ENCODE measurements around the gene WEE2. TPM values are rescaled to one million over a fixed set of nuclear protein-coding genes. Genes with fewer than 3 reads are reported as not detected.

WEE2 gene
- total and polyA plus RNA-seq, 4 experiments from 2014 or later: not detected

DNA sequence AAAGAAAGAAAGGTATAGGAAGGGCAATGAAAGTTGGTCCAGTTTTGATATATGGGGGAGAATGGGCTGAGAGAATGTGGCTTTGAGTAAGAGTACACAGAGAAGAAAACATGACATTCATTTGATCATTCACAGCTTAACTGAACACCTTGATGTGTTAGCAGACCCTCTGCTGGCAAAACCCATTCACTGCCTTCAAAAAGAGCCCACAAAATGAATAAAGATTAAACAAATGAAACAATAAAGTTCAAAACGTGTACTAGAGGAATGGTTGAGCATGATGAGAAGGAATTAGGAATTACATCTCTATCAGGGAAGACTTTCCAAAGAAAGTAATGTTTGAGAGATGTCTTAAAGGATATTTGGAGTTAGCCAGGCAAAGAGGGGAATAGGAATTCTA, 2.1 kb downstream of the WEE2 start:
- Histone ChIP-seq H3K9me3 (ENCODE audit: control insufficient read depth in 1 of 2, low read length in 2 of 2) (no peaks in the 10 kb centered on the region), H3K4me3 (ENCODE audit: low read length in 2 of 2) (no peak overlapping the region), H3K27me3 (ENCODE audit: insufficient read depth, low read length) (no peaks in the 10 kb centered on the region), H3K36me3 (ENCODE audit: insufficient read depth, low read length) (no peaks in the 10 kb centered on the region), H3K4me1 (ENCODE audit: insufficient read depth, low read length) (no peaks in the 10 kb centered on the region), H3K27ac (ENCODE audit: low read depth, low read length) (no peak overlapping the region)
- Mint-ChIP-seq H3K4me3 (no peak overlapping the region), H3K36me3 (peaks cover 0 to 8% of the 10 kb centered on the region in 2 donors), H3K4me1 (peaks cover 0 to 2% (median under 1%) of the 10 kb centered on the region in 4 donors), H3K27ac (no peak overlapping the region), H3K27me3 (no peaks in the 10 kb centered on the region), H3K9me3 (no peaks in the 10 kb centered on the region)
- ChIA-PET CTCF (ENCODE audit: partially characterized antibody) (interaction anchor here (1.3 to 4.9 kb wide), 2 partner anchors 27 to 55 kb away, joined by 3 to 24 read pairs; no protein-coding TSS in a partner anchor), POLR2A (ENCODE audit: partially characterized antibody) (interaction anchor here (1.3 kb wide), 1 partner anchor 9 kb away, joined by 3 read pairs; the partner anchor contains the start of gene DENND11)
- intact Hi-C loops (cut with micrococcal nuclease): no loop called here
- no peak for DNase-seq

DNA sequence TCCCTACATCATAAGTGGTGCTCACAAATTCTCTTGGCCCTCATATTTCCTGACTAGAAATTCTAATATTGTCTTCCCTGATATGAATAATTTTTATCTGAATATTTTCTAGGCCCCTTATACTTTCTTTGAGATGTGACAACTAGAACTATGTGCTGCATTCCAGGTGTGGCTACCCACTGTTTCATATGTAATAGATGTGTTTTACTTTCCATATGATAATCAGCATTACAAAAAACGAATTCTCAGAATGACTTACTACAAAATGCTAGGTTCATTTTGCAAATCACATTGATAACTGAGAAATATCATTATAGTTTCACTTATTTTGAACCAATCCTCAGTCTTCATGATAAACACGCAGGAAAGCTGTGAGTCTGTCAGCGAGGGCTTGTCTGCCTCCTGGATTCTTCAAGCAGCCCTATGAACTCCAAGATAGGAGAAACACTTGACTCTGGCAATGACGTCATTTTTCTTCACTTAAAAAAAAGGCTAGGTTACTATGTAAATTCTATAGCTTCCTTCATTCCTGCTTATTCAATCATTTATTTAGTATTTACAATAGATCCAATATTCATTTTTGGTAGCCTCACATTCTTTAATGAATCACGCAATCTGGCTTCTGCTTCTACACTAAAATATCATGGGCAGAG, 4.6 kb downstream of the WEE2 start:
- ChIA-PET CTCF (ENCODE audit: partially characterized antibody) (interaction anchor here (1.0 to 4.9 kb wide), 2 partner anchors 9 to 57 kb away, joined by 3 to 24 read pairs; no protein-coding TSS in a partner anchor), POLR2A (ENCODE audit: partially characterized antibody) (interaction anchor here (1.2 kb wide), 1 partner anchor 25 kb away, joined by 5 read pairs; the partner anchor contains the start of gene SSBP1)
- H3K27me3 Mint-ChIP-seq: no peaks in the 10 kb centered on the region
- Histone ChIP-seq H3K9me3 (ENCODE audit: control insufficient read depth in 1 of 2, low read length in 2 of 2) (no peaks in the 10 kb centered on the region), H3K27me3 (ENCODE audit: insufficient read depth, low read length) (no peaks in the 10 kb centered on the region), H3K36me3 (ENCODE audit: insufficient read depth, low read length) (no peaks in the 10 kb centered on the region), H3K4me1 (ENCODE audit: insufficient read depth, low read length) (no peaks in the 10 kb centered on the region), H3K27ac (ENCODE audit: low read depth, low read length) (no peak overlapping the region), H3K4me3 (ENCODE audit: low read length in 2 of 2) (no peak overlapping the region)
- intact Hi-C loops (cut with micrococcal nuclease): no loop called here
- no peak for DNase-seq
- no peak overlapping the region for H3K4me3 Mint-ChIP-seq
- H3K9me3 Mint-ChIP-seq: no peaks in the 10 kb centered on the region
- H3K36me3 Mint-ChIP-seq: peaks cover 0 to 8% of the 10 kb centered on the region in 2 donors
- H3K4me1 Mint-ChIP-seq: peaks cover 0 to 2% (median under 1%) of the 10 kb centered on the region in 4 donors
- no peak overlapping the region for H3K27ac Mint-ChIP-seq

DNA sequence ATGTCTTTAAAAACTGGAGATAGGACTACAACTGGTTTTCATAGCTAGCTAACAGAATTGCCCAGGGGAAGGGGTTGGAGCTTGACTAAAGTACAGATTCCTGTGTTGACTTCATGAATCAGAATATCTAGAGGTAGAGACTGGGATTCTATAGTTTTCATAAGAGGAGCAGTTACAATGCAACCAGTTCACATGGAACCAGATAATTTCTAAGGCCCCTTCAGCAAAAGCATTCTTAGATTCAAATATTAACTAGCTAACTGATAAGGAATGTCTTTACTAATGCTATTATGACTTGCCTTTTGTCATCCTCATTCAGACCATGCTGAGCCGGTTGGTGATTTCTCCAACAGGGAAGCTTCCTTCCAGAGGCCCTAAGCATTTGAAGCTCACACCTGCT, 5.7 kb downstream of the WEE2 start:
- Histone ChIP-seq H3K4me3 (ENCODE audit: low read length in 2 of 2) (no peak overlapping the region), H3K4me1 (ENCODE audit: insufficient read depth, low read length) (no peaks in the 10 kb centered on the region), H3K27me3 (ENCODE audit: insufficient read depth, low read length) (no peaks in the 10 kb centered on the region), H3K27ac (ENCODE audit: low read depth, low read length) (no peak overlapping the region), H3K36me3 (ENCODE audit: insufficient read depth, low read length) (no peaks in the 10 kb centered on the region), H3K9me3 (ENCODE audit: control insufficient read depth in 1 of 2, low read length in 2 of 2) (no peaks in the 10 kb centered on the region)
- peaks cover 0 to 14% of the 10 kb centered on the region in 2 donors for H3K36me3 Mint-ChIP-seq
- intact Hi-C loops (cut with micrococcal nuclease): no loop called here
- POLR2A ChIA-PET (ENCODE audit: partially characterized antibody): no interaction called here
- no peaks in the 10 kb centered on the region for H3K9me3 Mint-ChIP-seq
- H3K4me3 Mint-ChIP-seq: no peak overlapping the region
- CTCF ChIA-PET (ENCODE audit: partially characterized antibody): interaction anchor here (1.2 kb wide), 1 partner anchor 24 kb away, joined by 4 read pairs; the partner anchor contains the start of gene SSBP1
- no peak overlapping the region for H3K27ac Mint-ChIP-seq
- H3K27me3 Mint-ChIP-seq: no peaks in the 10 kb centered on the region
- peaks cover 0 to 2% (median under 1%) of the 10 kb centered on the region in 4 donors for H3K4me1 Mint-ChIP-seq
- no peak for DNase-seq

DNA sequence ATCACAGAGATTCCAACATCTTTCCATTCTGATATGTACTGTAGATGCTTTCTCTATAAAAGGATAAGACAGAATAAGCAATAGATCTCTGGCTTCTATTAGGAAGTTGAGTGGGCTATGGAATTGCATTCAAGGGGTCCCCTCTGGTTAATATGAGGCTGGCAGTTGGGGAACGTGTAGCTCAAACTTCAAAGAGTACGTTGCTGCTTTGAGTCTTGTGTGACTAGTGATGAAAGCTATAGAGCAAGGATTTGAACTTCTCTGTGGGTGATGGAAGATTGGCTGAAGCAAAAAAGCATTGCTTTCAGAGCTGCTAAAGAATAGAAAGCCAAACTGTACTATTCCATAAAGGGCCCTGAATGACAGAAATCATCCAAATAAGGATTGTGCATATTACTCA, 6.4 kb downstream of the WEE2 start:
- no peak overlapping the region for H3K27ac ChIP-seq (ENCODE audit: low read depth, low read length)
- ChIA-PET CTCF (ENCODE audit: partially characterized antibody) (interaction anchor here (1.2 to 1.8 kb wide), 2 partner anchors 11 to 23 kb away, joined by 4 read pairs; partner anchors contain the start of gene SSBP1), POLR2A (ENCODE audit: partially characterized antibody) (no interaction called here)
- Mint-ChIP-seq H3K4me1 (peaks cover 0 to 2% (median under 1%) of the 10 kb centered on the region in 4 donors), H3K27me3 (no peaks in the 10 kb centered on the region), H3K4me3 (no peak overlapping the region), H3K27ac (no peak overlapping the region), H3K36me3 (peaks cover 0 to 14% of the 10 kb centered on the region in 2 donors), H3K9me3 (no peaks in the 10 kb centered on the region)
- intact Hi-C loops (cut with micrococcal nuclease): no loop called here
- no peaks in the 10 kb centered on the region for H3K9me3 ChIP-seq (ENCODE audit: control insufficient read depth in 1 of 2, low read length in 2 of 2)
- no peaks in the 10 kb centered on the region for H3K27me3 ChIP-seq (ENCODE audit: insufficient read depth, low read length)
- no peak for DNase-seq
- H3K4me1 ChIP-seq (ENCODE audit: insufficient read depth, low read length): no peaks in the 10 kb centered on the region
- H3K4me3 ChIP-seq (ENCODE audit: low read length in 2 of 2): no peak overlapping the region
- H3K36me3 ChIP-seq (ENCODE audit: insufficient read depth, low read length): no peaks in the 10 kb centered on the region

DNA sequence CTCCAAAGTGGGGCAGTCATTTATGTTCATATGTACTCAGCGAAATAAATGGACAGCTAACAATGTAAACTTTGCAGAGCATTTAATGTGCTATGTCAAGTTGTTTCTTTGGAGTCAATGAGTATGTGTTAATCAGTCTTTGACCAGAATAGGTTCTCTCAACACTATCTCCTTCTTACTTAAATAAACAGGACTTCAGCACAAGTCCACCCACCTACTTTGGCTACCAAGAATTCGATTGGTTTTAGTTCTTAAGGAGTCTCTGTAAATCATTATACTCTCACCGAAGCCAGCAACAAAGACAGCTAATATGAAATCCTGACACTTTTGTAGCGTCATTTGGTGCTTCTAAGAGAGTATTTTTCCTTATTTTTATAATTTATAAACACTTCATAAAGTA, 6.9 kb downstream of the WEE2 start:
- peaks cover 0 to 14% of the 10 kb centered on the region in 2 donors for H3K36me3 Mint-ChIP-seq
- Histone ChIP-seq H3K4me3 (ENCODE audit: low read length in 2 of 2) (no peak overlapping the region), H3K36me3 (ENCODE audit: insufficient read depth, low read length) (no peaks in the 10 kb centered on the region), H3K4me1 (ENCODE audit: insufficient read depth, low read length) (no peaks in the 10 kb centered on the region), H3K9me3 (ENCODE audit: control insufficient read depth in 1 of 2, low read length in 2 of 2) (no peaks in the 10 kb centered on the region), H3K27ac (ENCODE audit: low read depth, low read length) (no peak overlapping the region), H3K27me3 (ENCODE audit: insufficient read depth, low read length) (no peaks in the 10 kb centered on the region)
- H3K4me1 Mint-ChIP-seq: peaks cover 0 to 2% (median under 1%) of the 10 kb centered on the region in 4 donors
- intact Hi-C loops (cut with micrococcal nuclease): no loop called here
- no peaks in the 10 kb centered on the region for H3K9me3 Mint-ChIP-seq
- CTCF ChIA-PET (ENCODE audit: partially characterized antibody): interaction anchor here (1.8 kb wide), 1 partner anchor 10 kb away, joined by 4 read pairs; no protein-coding TSS in a partner anchor
- DNase-seq: no peak
- no peaks in the 10 kb centered on the region for H3K27me3 Mint-ChIP-seq
- POLR2A ChIA-PET (ENCODE audit: partially characterized antibody): no interaction called here
- H3K27ac Mint-ChIP-seq: no peak overlapping the region
- H3K4me3 Mint-ChIP-seq: no peak overlapping the region

DNA sequence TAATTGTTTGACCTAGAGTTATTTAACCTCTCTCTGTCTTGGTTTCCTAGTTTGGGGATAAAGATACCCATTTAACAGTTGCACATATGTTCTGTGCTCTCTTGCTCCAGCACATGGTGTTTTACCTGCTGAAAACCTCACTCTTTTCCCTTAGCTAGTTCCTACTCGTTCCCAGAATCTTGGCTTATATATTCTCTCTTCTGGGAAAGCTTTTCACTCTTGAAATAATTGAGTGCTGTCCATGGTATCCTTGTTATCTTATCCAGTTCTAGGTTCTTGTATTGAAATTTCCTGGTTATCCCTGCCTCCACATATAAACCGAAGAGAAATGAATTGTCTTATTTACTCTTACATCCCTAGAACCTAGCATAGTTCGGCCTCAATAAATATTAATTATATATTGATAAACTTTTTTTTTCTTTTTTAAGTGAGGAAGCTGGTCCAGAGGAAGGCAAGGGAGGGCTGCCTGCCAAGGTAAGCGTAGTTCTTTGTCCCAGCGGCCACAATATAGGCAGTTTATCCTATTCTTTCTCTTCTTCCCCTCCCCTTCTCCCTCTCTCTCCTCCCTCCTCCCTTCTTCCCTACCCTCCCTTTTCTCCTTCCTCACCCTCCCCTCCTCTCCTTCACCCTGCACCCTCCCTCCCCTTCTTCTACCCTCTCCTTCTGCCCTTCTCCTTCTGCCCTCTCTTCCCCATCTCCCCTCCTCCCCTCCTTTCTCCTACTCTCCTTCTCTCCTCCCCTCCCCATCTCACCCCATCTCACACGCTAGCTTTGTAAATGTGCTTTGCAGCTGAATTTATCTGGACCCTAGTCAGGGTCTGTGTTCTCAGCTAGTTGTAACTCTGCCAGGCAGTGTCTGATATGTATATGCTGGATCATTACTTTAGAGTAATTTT, 7.9 kb downstream of the WEE2 start:
- Histone ChIP-seq H3K27me3 (ENCODE audit: insufficient read depth, low read length) (no peaks in the 10 kb centered on the region), H3K9me3 (ENCODE audit: control insufficient read depth in 1 of 2, low read length in 2 of 2) (no peaks in the 10 kb centered on the region), H3K36me3 (ENCODE audit: insufficient read depth, low read length) (no peaks in the 10 kb centered on the region), H3K4me1 (ENCODE audit: insufficient read depth, low read length) (no peaks in the 10 kb centered on the region), H3K4me3 (ENCODE audit: low read length in 2 of 2) (no peak overlapping the region), H3K27ac (ENCODE audit: low read depth, low read length) (no peak overlapping the region)
- peaks cover 0 to 2% (median 0%) of the 10 kb centered on the region in 4 donors for H3K4me1 Mint-ChIP-seq
- no peak overlapping the region for H3K4me3 Mint-ChIP-seq
- CTCF ChIA-PET (ENCODE audit: partially characterized antibody): interaction anchor here (0.6 to 1.8 kb wide), 3 partner anchors 9 to 14 kb away, joined by 4 read pairs; no protein-coding TSS in a partner anchor
- H3K27me3 Mint-ChIP-seq: no peaks in the 10 kb centered on the region
- no peak overlapping the region for H3K27ac Mint-ChIP-seq
- no peak for DNase-seq
- POLR2A ChIA-PET (ENCODE audit: partially characterized antibody): interaction anchor here (0.9 kb wide), 1 partner anchor 14 kb away, joined by 4 read pairs; the partner anchor contains the start of gene DENND11
- H3K9me3 Mint-ChIP-seq: no peaks in the 10 kb centered on the region
- intact Hi-C loops (cut with micrococcal nuclease): no loop called here
- H3K36me3 Mint-ChIP-seq: peaks cover 0 to 7% of the 10 kb centered on the region in 2 donors

DNA sequence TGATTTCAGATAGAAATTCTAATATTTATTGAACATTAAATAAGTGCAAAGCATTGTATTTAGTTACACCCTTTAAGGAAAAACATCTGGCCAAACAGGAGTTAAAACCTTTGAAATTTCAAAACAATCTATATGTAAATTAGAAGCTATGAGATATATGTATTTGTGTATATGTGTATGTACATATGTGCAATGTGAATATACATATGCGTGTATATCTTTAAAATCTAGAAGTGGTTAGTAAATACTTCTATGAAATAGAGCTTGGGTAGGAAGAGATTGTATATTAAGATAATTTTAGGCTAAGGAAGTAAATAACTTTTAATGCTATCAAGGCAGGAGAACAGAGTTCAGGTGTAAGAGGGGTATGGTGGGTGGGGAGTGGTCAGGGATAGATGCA, 9.3 kb downstream of the WEE2 start:
- no peak for DNase-seq
- ChIA-PET CTCF (ENCODE audit: partially characterized antibody) (interaction anchor here (0.8 kb wide), 1 partner anchor 20 kb away, joined by 3 read pairs; no protein-coding TSS in a partner anchor), POLR2A (ENCODE audit: partially characterized antibody) (no interaction called here)
- Histone ChIP-seq H3K4me3 (ENCODE audit: low read length in 2 of 2) (no peak overlapping the region), H3K27ac (ENCODE audit: low read depth, low read length) (no peak overlapping the region), H3K36me3 (ENCODE audit: insufficient read depth, low read length) (no peaks in the 10 kb centered on the region), H3K4me1 (ENCODE audit: insufficient read depth, low read length) (no peaks in the 10 kb centered on the region), H3K9me3 (ENCODE audit: control insufficient read depth in 1 of 2, low read length in 2 of 2) (no peaks in the 10 kb centered on the region), H3K27me3 (ENCODE audit: insufficient read depth, low read length) (no peaks in the 10 kb centered on the region)
- Mint-ChIP-seq H3K4me1 (no peaks in the 10 kb centered on the region), H3K27me3 (no peaks in the 10 kb centered on the region), H3K4me3 (no peak overlapping the region), H3K36me3 (peaks cover 0 to 6% of the 10 kb centered on the region in 2 donors), H3K27ac (no peak overlapping the region), H3K9me3 (no peaks in the 10 kb centered on the region)
- intact Hi-C loops (cut with micrococcal nuclease): no loop called here

Measured in CD4-positive, alpha-beta memory T cell (primary cell).